Measurements from ENCODE around the gene CYFIP2. TPM values are rescaled to one million over a fixed set of nuclear protein-coding genes. Genes with fewer than 3 reads are reported as not detected.

The CYFIP2 gene
- total RNA-seq, 1 experiment from 2014 or later: 45.1 TPM

GRCh38 chr5:157322581-157322980 lies 56.7 kb downstream of the CYFIP2 start:
- TF ChIP-seq ZBTB33 (IDR thresholded peaks at IDR 0.05; ENCODE audit: extremely low read depth, insufficient replicate concordance, low read length) (no peak), RAD21 (IDR thresholded peaks at IDR 0.05; ENCODE audit: low read depth) (no peak), POLR2A (IDR thresholded peaks at IDR 0.05; ENCODE audit: borderline replicate concordance, extremely low read depth, insufficient read depth, insufficient read length) (no peak), MAX (IDR thresholded peaks at IDR 0.05) (no peak), ZFX (IDR thresholded peaks at IDR 0.05) (no peak), SRF (IDR thresholded peaks at IDR 0.05; ENCODE audit: low read depth) (no peak), CTCF (IDR thresholded peaks at IDR 0.05 in 2 of 3, conservative IDR thresholded peaks at IDR 0.05 in 1 of 3; ENCODE audit: borderline replicate concordance in 1 of 3, insufficient read depth in 1 of 3, low read depth in 2 of 3, low read length in 2 of 3) (no peak), EZH2 (IDR thresholded peaks at IDR 0.05) (no peak), YY1 (IDR thresholded peaks at IDR 0.05; ENCODE audit: extremely low read depth, insufficient replicate concordance, low read depth, low read length) (no peak)
- no TSS peak for BruUV-seq (replicated peaks)
- RAD21 ChIA-PET (ENCODE audit: low non-redundant PET in 1 of 2, low total read pairs in 2 of 2, uncharacterized antibody in 2 of 2, unreplicated experiment in 2 of 2): no interaction called here
- Histone ChIP-seq H3K27ac (ENCODE audit: low read depth, low read length) (no peak overlapping the region), H3K79me2 (ENCODE audit: insufficient read depth, low read length) (no peaks in the 10 kb centered on the region), H3K36me3 (ENCODE audit: control insufficient read depth in 1 of 2, insufficient read depth in 2 of 2, low read length in 2 of 2) (peaks cover 0 to 4% of the 10 kb centered on the region in 2 experiments; a peak in 1 of 4 replicates), H3K9me2 (ENCODE audit: insufficient read depth) (no peaks in the 10 kb centered on the region), H3K9ac (ENCODE audit: low read length) (no peak overlapping the region), H2AFZ (ENCODE audit: low read depth, low read length, poor library complexity, severe bottlenecking) (no peak overlapping the region), H4K20me1 (ENCODE audit: insufficient read depth) (no peaks in the 10 kb centered on the region), H3K4me2 (ENCODE audit: low read length) (no peak overlapping the region), H3K4me3 (replicated peaks in 1 of 2; ENCODE audit: low read depth in 1 of 2, low read length in 2 of 2) (no peak overlapping the region), H3K4me1 (ENCODE audit: control insufficient read depth in 1 of 2, insufficient read depth in 2 of 2, low read length in 2 of 2) (no peaks in the 10 kb centered on the region), H3K27me3 (ENCODE audit: insufficient read depth, low read length) (no peaks in the 10 kb centered on the region), H3K9me3 (ENCODE audit: control insufficient read depth in 1 of 2, insufficient read depth in 1 of 2, low read depth in 1 of 2, low read length in 2 of 2) (no peaks in the 10 kb centered on the region)
- intact Hi-C loops (cut with micrococcal nuclease): no loop called here
- POLR2A ChIA-PET: no interaction called here
- DNase-seq (ENCODE audit: low read depth, low spot score): no peak
- no peak for ATAC-seq
- CTCF ChIA-PET: interaction anchor here (2.1 kb wide), 1 partner anchor 149 kb away, joined by 10 read pairs; no protein-coding TSS in a partner anchor

Data from HCT116 (cell line).